Fibroblast of the aortic adventitia (primary cell): Measurements from ENCODE around the gene ZSCAN25. TPM values are rescaled to one million over a fixed set of nuclear protein-coding genes. Genes with fewer than 3 reads are reported as not detected.
"Not testable (repeated sequence)": the region's sequence is repeated elsewhere in the genome, so short reads cannot be mapped to it uniquely, and the experiment has no call there.

ENCODE experiments used
- DNase-seq: peaks from one replicate; pipeline ENCODE4 v3.0.0-alpha.2; 2010; ENCODE audit warnings: low read depth
- H3K4me3 ChIP-seq: 2 replicates; pipeline ENCODE4 v1.5.1; 2011; ENCODE audit warnings: low read depth, mild to moderate bottlenecking, control low read depth, low read length, moderate library complexity
- CTCF ChIP-seq: IDR thresholded peaks from 2 replicates; pipeline ENCODE4 v1.5.1; 2011; ENCODE audit warnings: mild to moderate bottlenecking, low read length, control low read depth, inconsistent platforms; ENCODE audit not compliant: insufficient read depth
- total RNA-seq: library from RNA; depleted of rRNA; stranded (reverse); fragments of >200 nt; gene quantifications from 2 replicates; pipeline ENCODE4 v1.2.3, GENCODE V29; 2012; ENCODE audit warnings: low replicate concordance

ZSCAN25 gene
- total RNA-seq, 1 donor = 8.1 TPM

GRCh38 chr7:99645590-99645989 is 28.8 kb downstream of the ZSCAN25 start:
- no peak for TF ChIP-seq CTCF
- H3K4me3 ChIP-seq = no peak overlapping the region
- no peak for DNase-seq

GRCh38 chr7:99648843-99649242 is 32.1 kb downstream of the ZSCAN25 start:
- no peak for DNase-seq
- no peak for TF ChIP-seq CTCF
- H3K4me3 ChIP-seq = no peak overlapping the region

- no peak for DNase-seq
- H3K4me3 ChIP-seq = no peak overlapping the region
- TF ChIP-seq CTCF = no peak
These were observed 34.5 kb downstream of the ZSCAN25 start for GRCh38 chr7:99651290-99651689.

- no peak overlapping the region for H3K4me3 ChIP-seq
- DNase-seq = no peak
- no peak for TF ChIP-seq CTCF
These were observed 35.9 kb downstream of the ZSCAN25 start for GRCh38 chr7:99652671-99653070.

- H3K4me3 ChIP-seq, DNase-seq: not testable (repeated sequence)
These were observed 36.5 kb downstream of the ZSCAN25 start for GRCh38 chr7:99653269-99653668.

- no peak overlapping the region for H3K4me3 ChIP-seq
- no peak for TF ChIP-seq CTCF
- DNase-seq = no peak
These were observed 37.0 kb downstream of the ZSCAN25 start for GRCh38 chr7:99653754-99654153.

GRCh38 chr7:99654626-99655025 is 37.9 kb downstream of the ZSCAN25 start:
- not testable (repeated sequence) for DNase-seq, H3K4me3 ChIP-seq

GRCh38 chr7:99657879-99658278 is 41.1 kb downstream of the ZSCAN25 start:
- not testable (repeated sequence) for DNase-seq, H3K4me3 ChIP-seq
